Frontal cortex (tissue), 4 donors: Measurements from ENCODE around the gene CLRN3. TPM values are rescaled to one million over a fixed set of nuclear protein-coding genes. Genes with fewer than 3 reads are reported as not detected.
A peak's percentile ranks its signal among the peaks of the same experiment; 100 is the strongest.

ENCODE experiments used
- DNase-seq, 2 donors: peaks; one replicate each; pipeline ENCODE4 v3.0.0; 2012; ENCODE audit warnings: low spot score in 2 of 2
- FAIRE-seq: peaks from 2 replicates; lab custom pipeline; 2012; peaks lifted over from hg19 to GRCh38; lab: Jason Lieb, UNC
- total RNA-seq: library from RNA; depleted of rRNA; stranded (reverse); fragments of >200 nt; gene quantifications from one replicate; pipeline ENCODE4 v1.2.3, GENCODE V29; 2014
- donor health status: control.
- donor health status: control.
- donor health status: control.

Gene CLRN3
- total RNA-seq, 1 donor from 2014 or later: not detected

DNA sequence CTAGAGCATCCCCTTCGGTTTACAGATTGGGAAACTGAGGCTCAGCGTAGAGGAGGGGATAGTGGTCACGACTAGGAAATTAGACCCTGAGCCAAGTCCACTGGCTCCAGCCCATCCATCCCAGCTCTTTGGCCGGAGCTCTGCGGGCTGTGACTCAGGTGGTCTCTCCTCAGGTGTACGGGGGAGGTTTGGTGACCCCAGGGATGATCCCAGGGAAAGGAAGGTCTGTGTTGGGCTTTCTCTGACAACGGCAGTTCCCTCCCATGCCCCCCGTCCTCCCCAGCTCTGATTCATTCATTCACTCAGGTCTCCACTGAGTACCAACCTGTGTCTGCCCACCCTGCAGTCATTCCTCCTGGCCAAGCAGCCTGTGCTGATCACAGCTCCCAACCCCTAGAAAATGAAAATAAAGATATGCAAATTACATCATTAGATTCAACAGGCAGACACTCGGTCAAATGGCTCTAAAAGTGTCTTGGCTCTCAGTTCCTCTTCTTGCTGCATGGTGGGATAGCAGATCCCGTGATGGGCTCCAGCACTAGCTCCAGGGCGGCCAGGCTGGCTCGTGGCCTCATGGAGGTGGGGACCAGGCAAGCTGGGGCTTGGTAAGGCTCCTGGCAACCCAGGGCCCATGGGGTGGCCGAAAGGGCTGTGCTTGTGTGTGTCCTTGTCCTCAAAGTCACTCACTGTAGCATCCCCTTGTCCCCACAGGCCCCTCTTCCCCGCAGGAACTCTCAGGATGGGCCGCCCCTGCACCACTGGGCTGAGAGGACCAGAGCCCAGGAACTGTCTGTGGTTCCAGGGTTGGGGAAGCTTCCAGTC, 37.8 kb downstream of the CLRN3 start:
- no peak for FAIRE-seq

DNA sequence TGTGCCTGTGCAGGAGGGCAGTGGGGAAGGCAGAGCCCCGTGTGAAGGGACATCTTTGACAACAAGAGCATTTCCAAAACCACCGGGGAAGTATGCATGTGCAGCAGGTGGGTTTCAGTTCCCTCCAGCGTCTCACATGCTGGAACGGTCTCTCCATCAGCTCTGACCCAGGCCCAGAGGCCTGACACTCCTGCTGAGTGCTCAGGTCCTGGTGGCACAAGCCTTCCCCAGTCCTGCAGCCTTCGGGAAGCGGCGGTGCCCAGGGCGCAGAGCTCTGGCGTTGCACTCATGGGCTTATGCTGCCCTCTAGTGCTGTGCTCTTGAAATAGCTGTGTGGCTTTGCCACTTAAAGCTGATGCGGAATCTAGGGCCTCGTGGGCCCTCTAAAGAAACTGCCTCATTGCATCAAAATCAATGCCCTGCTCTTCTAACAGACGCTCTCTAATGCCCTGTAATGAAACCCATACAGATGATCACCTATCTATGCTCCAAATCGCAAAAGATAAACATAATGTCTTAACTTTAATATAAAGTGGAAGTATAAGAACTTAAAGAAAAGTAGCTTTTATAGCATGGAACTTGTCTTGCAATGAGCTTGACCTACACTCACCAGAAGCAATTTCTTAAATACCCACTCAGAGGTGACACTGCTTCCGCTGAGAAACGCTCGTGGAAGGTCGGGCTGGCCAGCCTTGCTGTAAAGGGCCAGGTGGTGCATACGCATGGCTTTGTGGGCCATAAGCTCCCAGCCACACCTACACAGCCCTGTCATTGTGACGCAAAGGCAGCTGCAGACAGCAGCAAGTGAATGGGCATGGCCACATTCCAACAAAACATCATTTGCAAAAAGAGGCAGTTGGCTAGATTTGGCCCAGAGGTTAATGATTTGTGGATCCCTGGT, 38.6 kb downstream of the CLRN3 start:
- DNase-seq (peak; percentile 62 to 85), FAIRE-seq (no peak)

More for the DNA sequence above, 37.8 kb downstream of the CLRN3 start:
- no peak for DNase-seq

DNA sequence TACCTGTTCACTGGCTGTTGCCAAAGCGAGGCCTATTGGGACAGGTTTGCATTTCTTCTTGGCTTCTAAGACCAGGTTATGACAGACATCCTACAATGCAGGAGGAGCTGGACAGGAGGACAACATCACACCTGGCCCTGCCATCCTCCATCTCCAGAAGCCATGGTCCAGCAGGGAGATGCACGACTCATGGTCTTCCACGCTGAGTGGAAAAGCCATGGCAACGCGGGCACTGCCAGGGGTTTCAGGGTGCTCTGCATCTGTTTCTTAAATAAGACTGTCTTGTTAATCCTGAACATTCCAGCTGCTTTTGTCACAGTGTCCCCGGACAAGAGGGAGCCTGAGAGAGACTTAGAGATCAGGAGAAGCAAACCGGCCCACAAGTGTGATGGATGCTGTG, 40.3 kb downstream of the CLRN3 start:
- FAIRE-seq (no peak), DNase-seq (no peak)

DNA sequence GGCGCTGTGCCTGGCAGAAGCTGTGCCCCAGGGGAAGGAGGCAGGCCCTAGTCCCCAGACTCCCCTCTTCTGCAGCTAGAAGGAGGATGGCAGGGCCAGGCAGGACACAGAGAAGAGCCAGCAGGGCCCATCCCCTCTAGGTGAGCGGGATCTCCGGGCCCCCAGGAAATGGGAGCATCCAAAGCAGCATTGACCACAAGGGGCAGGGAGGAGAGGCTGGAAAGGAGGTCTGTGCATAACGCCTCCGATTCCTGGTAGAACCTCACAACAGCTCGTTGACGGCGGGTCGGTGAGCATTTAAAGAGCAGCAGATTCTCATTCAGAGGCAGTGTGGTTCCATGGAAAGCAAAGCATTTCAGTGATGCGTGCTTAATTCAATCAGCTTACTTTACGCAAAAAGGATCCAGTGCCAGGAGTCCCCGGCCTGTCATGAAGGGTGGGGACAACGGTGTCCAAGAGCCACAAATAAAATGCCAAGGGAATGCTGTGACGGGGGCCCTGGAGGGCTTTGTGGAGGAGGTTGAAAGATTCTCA, 41.0 kb downstream of the CLRN3 start:
- DNase-seq: no peak
- FAIRE-seq: no peak

DNA sequence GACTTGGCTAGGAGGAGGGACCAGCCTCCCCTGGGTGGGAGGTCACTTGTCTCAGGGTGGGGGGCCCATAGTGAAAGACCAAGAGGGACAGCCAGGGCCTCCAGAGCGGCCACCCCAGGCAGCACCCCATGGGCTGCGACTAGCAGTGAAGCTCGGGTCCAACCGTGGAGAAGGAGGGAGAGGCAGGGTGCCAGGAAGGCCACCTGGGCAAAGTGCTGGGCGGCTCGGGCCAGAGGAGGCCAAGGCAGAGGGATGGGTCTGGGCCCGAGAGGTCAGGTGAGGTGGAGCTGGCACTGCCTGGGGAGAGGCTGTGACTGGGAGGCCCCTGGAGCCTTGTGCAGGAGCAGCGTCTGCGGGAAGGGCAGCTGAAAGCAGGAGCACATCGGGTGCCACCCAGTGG, 41.8 kb downstream of the CLRN3 start:
- DNase-seq (no peak), FAIRE-seq (no peak)

DNA sequence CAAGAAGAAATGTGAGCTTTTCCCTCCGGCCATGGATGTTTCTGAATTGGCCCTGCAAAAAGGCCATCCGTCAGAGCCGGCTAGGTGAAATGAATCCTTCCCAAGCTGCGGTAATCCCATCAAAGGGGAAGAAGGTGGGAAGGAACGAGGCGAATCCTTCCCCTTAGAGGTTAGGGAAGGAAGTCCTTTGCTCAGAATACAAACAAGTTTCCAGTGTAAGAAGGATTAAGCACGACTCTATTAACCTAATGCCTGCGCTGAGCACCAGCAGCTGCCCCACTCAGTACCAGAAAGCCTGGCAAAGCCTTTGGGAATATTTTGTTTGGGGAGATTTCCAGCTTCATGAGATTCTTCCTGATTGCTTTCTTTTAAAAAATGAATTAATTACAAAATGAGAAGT, 42.8 kb downstream of the CLRN3 start:
- FAIRE-seq (no peak), DNase-seq (no peak)

DNA sequence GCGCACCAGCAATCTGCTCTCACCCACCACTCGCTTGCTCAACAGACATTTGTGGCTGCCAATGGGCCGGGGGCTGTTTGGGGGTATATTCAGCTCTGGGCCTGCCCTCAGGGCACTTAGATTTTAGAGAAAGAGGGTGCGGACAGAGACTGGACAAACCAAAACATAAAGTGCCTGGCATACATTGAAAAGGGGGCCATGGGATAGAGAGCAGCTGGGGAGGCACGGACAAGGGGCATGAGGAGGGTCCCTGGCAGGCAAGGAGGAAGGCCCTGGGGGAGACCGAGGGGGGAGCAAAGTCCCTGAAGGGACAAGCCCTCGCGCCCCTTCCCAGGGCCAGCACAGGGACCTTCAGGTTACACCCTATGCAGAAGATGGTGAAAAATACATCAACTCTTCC, 43.5 kb downstream of the CLRN3 start:
- DNase-seq: no peak
- FAIRE-seq: no peak

DNA sequence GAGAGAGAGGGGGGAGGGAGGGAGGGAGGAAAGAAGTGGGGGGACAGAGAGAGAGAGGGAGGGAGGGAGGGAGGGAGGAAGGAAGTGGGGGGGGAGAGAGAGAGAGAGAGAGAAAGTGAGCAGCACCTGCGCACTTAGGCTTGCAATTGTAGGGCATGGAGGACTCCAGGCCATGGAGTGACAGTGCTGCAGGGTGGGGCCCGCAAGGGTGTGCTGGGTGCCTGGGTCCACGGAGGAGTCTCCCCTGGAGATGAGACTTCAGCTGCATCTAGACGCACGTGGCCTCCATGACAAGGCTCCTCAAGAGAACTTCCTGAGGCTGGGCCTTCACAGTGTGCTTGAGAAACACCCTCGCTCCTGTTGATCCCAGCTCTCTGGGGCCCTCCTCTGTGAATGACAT, 44.5 kb downstream of the CLRN3 start:
- DNase-seq (no peak), FAIRE-seq (no peak)

DNA sequence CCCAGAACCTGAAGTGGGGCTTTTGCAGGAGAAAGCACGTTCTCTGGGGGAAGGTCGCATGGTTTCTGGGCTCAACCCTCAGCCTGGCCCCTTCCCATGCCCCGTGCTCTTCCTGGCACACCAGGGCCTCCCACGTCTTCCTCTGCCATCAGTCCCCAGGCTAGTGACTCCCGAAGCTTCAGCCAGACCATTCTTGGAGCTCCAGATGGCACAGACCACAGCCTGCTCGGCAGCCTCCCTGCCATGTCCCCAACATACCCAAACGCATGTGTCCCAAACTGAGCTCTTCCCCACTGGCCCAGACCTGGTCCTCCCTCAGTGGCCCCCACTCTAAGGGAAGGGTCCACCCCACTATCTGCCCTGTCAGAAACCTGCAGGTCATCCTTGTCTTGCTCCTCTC, 47.0 kb downstream of the CLRN3 start:
- FAIRE-seq: no peak
- DNase-seq: no peak

DNA sequence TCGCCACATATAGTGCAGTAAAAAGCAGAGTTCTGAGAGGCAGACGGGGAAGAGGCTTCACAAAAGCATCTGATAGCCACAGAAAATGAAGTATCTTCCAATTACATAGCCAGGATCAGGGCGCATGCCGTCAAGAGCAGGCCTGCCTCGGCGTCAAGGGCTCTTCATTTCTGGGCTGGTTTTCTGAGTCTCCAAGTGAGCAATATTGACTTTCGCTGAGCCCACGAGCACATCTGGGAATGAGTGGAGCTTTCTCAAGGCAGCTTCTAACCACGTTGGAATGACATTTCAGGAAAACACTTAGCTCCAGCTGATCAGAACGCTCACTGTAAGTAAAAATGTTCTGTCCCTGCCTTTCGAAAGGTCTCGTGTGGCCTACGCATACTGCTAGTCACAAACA, 51.9 kb downstream of the CLRN3 start:
- no peak for FAIRE-seq
- no peak for DNase-seq

DNA sequence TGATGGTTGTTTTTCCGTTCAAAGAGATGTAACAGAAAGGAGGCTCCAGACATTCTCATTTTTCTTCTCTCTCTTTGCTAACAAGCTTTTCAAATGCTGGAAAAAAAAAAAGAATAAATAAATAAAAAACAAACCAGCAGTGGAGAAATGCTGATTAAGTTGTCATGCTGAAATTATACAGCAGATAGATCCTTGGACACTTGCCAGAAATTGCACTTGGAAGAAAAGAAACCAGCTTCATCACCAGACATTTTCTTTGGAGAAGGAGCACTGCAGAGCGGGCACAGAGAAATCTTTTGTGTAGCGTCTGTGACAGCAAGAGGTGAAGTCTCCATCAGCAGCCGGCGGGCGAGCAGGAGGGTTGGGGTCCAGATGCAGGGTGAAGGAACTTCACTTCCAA, 55.8 kb downstream of the CLRN3 start:
- DNase-seq (no peak), FAIRE-seq (no peak)

DNA sequence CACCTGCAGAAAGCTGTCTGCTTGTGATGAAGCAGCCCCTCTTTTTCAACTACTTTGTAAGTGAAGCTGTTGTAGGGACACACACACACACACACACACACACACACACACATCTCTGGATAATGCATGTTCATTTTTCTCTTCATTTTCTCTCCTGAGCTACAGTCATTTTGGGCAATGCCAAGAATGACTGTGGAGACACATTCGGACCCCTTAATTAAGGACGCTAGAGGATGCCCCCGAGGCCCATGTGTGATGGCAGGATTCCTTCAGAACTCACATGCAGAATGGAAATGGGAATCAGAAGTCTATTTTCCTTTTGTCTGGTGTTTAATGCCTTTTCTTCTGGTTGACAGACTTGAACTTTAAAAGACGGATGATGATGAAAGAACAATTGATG, 56.6 kb downstream of the CLRN3 start:
- FAIRE-seq (no peak), DNase-seq (no peak)

DNA sequence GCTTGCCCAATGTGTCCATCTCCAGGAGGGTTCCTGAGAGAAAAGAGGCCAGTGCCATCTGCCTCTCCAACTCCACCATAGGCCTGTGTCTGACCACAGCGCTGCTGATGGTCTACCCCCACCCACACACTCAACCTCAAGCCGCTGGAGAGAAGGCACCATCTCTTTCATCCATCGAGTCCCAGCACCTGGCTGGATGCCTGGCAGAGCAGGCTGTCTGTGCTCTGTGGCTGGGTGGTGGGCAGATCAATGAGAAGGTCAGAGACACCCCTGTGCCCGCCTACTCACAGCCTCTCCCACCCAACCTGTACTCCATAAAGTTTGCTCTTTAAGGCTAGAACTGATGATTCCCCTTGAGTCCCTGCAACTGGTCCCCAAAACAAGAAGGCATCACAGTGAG, 58.0 kb downstream of the CLRN3 start:
- DNase-seq (no peak), FAIRE-seq (no peak)

DNA sequence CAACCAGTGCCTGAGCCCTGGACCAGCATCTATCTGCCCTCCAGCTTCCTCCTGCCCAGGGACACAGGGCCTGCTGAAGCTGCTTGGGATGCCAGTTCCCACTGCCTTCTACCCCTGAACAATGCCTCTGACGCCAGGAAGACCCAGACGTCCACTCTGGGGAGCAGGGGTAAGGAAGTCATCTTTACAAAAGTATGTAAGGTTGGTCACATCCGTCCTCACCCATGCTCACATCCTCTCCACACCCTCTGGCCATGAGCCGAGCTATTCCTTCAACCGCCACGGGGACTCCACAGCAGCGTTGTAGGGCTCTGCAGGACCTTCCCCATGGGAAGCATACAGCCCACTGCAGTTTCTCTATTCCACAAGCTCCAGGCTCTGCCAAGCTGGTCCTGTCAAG, 58.5 kb downstream of the CLRN3 start:
- DNase-seq: no peak
- FAIRE-seq: no peak

DNA sequence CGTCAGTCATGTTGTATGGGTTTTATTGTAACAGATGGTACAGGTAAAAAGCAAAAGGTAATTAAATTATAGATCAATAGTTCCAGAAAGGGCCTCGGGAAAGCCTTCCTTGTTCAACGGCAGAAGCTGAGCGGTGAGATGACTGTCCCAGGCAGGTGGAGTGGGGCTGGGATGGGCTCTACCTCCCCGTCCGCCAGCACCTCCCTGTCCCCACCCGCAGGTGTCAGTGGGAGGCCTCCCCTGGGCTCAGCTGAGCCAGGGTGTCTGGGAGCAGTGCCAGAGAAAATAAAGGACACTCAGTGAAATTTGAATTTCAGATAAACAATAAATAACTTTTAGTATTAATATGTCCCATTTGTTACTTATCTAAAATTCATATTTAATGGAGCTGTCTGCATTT, 58.9 kb downstream of the CLRN3 start:
- FAIRE-seq: no peak

DNA sequence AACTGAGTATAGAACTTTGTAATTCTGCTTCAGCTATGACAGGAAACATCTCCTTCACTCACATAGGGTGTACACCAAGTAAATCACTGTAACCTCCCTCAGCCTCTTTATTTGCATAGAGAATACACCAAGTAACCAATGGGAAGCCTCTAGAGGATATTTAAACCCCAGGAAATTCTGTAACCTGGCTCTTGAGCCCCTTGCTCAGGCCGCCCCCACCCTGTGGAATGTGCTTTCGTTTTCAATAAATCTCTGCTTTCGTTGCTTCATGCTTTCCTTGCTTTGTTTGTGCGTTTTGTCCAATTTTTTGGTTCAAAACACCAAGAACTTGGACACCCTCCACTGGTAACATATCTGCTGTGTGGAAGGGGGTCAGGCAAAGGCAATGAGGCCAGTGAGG, 60.2 kb downstream of the CLRN3 start:
- FAIRE-seq (no peak), DNase-seq (no peak)

More for the DNA sequence above, 58.9 kb downstream of the CLRN3 start:
- DNase-seq: no peak

DNA sequence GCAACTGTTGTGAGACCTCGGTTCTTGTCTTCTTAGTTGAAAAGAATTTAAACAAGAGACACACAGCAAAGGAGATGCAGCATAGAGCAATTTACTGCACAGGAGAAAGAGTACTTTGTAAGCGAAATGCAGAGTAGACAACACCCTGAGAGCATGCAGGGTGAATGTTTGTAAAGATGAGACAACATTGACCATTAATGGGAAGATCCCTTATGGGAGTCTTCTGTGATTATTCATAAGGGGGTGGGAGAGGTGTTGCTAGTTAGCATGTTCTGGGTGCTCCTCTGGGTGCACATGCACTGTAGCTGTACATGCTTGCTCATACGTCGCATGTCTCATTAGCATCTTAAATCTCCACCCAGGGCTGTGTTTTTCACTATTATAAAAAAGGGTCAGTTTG, 62.3 kb downstream of the CLRN3 start:
- FAIRE-seq: no peak
- no peak for DNase-seq
